ENCODE measurements around the gene SF3A2.

SF3A2 gene

GRCh38 chr19:2268480-2268830 is 31.8 kb downstream of the SF3A2 start:
- Histone ChIP-seq H3K4me3 (ENCODE audit: insufficient read depth, low read depth, low read length, poor library complexity, severe bottlenecking) (peak overlapping the region; percentile 100), H3K36me3 (ENCODE audit: control insufficient read depth, insufficient read depth, low read length) (peaks cover 18% of the 10 kb centered on the region), H3K4me1 (ENCODE audit: control insufficient read depth, insufficient read depth, low read length, poor library complexity, severe bottlenecking) (peaks cover 16% of the 10 kb centered on the region), H3K27me3 (replicated peaks; ENCODE audit: control insufficient read depth, insufficient read depth, low read length, poor library complexity, severe bottlenecking) (no peaks in the 10 kb centered on the region), H3K9me3 (ENCODE audit: control insufficient read depth, low read length) (no peaks in the 10 kb centered on the region), H3K27ac (ENCODE audit: insufficient read depth, low read length, poor library complexity, severe bottlenecking) (no peak overlapping the region)
- no peak for DNase-seq

GRCh38 chr19:2268861-2269243 is 32.2 kb downstream of the SF3A2 start:
- no peak for DNase-seq
- H3K4me1 ChIP-seq (ENCODE audit: control insufficient read depth, insufficient read depth, low read length, poor library complexity, severe bottlenecking): peaks cover 20% of the 10 kb centered on the region
- no peaks in the 10 kb centered on the region for H3K27me3 ChIP-seq (replicated peaks; ENCODE audit: control insufficient read depth, insufficient read depth, low read length, poor library complexity, severe bottlenecking)
- H3K27ac ChIP-seq (ENCODE audit: insufficient read depth, low read length, poor library complexity, severe bottlenecking): peak overlapping the region; percentile 62
- H3K4me3 ChIP-seq (ENCODE audit: insufficient read depth, low read depth, low read length, poor library complexity, severe bottlenecking): peak overlapping the region; percentile 100
- peaks cover 18% of the 10 kb centered on the region for H3K36me3 ChIP-seq (ENCODE audit: control insufficient read depth, insufficient read depth, low read length)
- H3K9me3 ChIP-seq (ENCODE audit: control insufficient read depth, low read length): no peaks in the 10 kb centered on the region

- H3K4me3 ChIP-seq (ENCODE audit: insufficient read depth, low read depth, low read length, poor library complexity, severe bottlenecking): peak overlapping the region; percentile 100
- peaks cover 26% of the 10 kb centered on the region for H3K4me1 ChIP-seq (ENCODE audit: control insufficient read depth, insufficient read depth, low read length, poor library complexity, severe bottlenecking)
These were observed 32.9 kb downstream of the SF3A2 start for GRCh38 chr19:2269244-2270156.

GRCh38 chr19:2270157-2270422 is 33.5 kb downstream of the SF3A2 start:
- peak in 1 of 3 donors; percentile 45 for DNase-seq
- peaks cover 18% of the 10 kb centered on the region for H3K36me3 ChIP-seq (ENCODE audit: control insufficient read depth, insufficient read depth, low read length)
- no peaks in the 10 kb centered on the region for H3K27me3 ChIP-seq (replicated peaks; ENCODE audit: control insufficient read depth, insufficient read depth, low read length, poor library complexity, severe bottlenecking)
- peak overlapping the region; percentile 93 for H3K27ac ChIP-seq (ENCODE audit: insufficient read depth, low read length, poor library complexity, severe bottlenecking)
- no peaks in the 10 kb centered on the region for H3K9me3 ChIP-seq (ENCODE audit: control insufficient read depth, low read length)
- peak overlapping the region; percentile 100 for H3K4me3 ChIP-seq (ENCODE audit: insufficient read depth, low read depth, low read length, poor library complexity, severe bottlenecking)
- peaks cover 26% of the 10 kb centered on the region for H3K4me1 ChIP-seq (ENCODE audit: control insufficient read depth, insufficient read depth, low read length, poor library complexity, severe bottlenecking)

More at GRCh38 chr19:2269244-2270156, 32.9 kb downstream of the SF3A2 start:
- peaks cover 18% of the 10 kb centered on the region for H3K36me3 ChIP-seq (ENCODE audit: control insufficient read depth, insufficient read depth, low read length)
- peak overlapping the region; percentile 93 for H3K27ac ChIP-seq (ENCODE audit: insufficient read depth, low read length, poor library complexity, severe bottlenecking)
- H3K9me3 ChIP-seq (ENCODE audit: control insufficient read depth, low read length): no peaks in the 10 kb centered on the region
- peak; percentile 97 to 99 (median 97) for DNase-seq
- no peaks in the 10 kb centered on the region for H3K27me3 ChIP-seq (replicated peaks; ENCODE audit: control insufficient read depth, insufficient read depth, low read length, poor library complexity, severe bottlenecking)

- Histone ChIP-seq H3K9me3 (ENCODE audit: control insufficient read depth, low read length) (no peaks in the 10 kb centered on the region), H3K27me3 (replicated peaks; ENCODE audit: control insufficient read depth, insufficient read depth, low read length, poor library complexity, severe bottlenecking) (no peaks in the 10 kb centered on the region), H3K36me3 (ENCODE audit: control insufficient read depth, insufficient read depth, low read length) (peaks cover 18% of the 10 kb centered on the region), H3K4me1 (ENCODE audit: control insufficient read depth, insufficient read depth, low read length, poor library complexity, severe bottlenecking) (peaks cover 26% of the 10 kb centered on the region), H3K4me3 (ENCODE audit: insufficient read depth, low read depth, low read length, poor library complexity, severe bottlenecking) (peak overlapping the region; percentile 100), H3K27ac (ENCODE audit: insufficient read depth, low read length, poor library complexity, severe bottlenecking) (peak overlapping the region; percentile 93)
- peak; percentile 61 to 65 (median 63) for DNase-seq
These were observed 34.0 kb downstream of the SF3A2 start for GRCh38 chr19:2270423-2271233.

GRCh38 chr19:2271234-2272103 is 34.8 kb downstream of the SF3A2 start:
- Histone ChIP-seq H3K27me3 (replicated peaks; ENCODE audit: control insufficient read depth, insufficient read depth, low read length, poor library complexity, severe bottlenecking) (no peaks in the 10 kb centered on the region), H3K36me3 (ENCODE audit: control insufficient read depth, insufficient read depth, low read length) (peaks cover 23% of the 10 kb centered on the region), H3K4me1 (ENCODE audit: control insufficient read depth, insufficient read depth, low read length, poor library complexity, severe bottlenecking) (peaks cover 26% of the 10 kb centered on the region), H3K27ac (ENCODE audit: insufficient read depth, low read length, poor library complexity, severe bottlenecking) (peak overlapping the region; percentile 93), H3K4me3 (ENCODE audit: insufficient read depth, low read depth, low read length, poor library complexity, severe bottlenecking) (peak overlapping the region; percentile 100), H3K9me3 (ENCODE audit: control insufficient read depth, low read length) (no peaks in the 10 kb centered on the region)
- DNase-seq: no peak

- peak overlapping the region; percentile 9 for H3K4me3 ChIP-seq (ENCODE audit: insufficient read depth, low read depth, low read length, poor library complexity, severe bottlenecking)
- peak; percentile 65 to 75 (median 66) for DNase-seq
- no peaks in the 10 kb centered on the region for H3K9me3 ChIP-seq (ENCODE audit: control insufficient read depth, low read length)
- H3K36me3 ChIP-seq (ENCODE audit: control insufficient read depth, insufficient read depth, low read length): peaks cover 23% of the 10 kb centered on the region
- peak overlapping the region; percentile 67 for H3K27ac ChIP-seq (ENCODE audit: insufficient read depth, low read length, poor library complexity, severe bottlenecking)
- H3K4me1 ChIP-seq (ENCODE audit: control insufficient read depth, insufficient read depth, low read length, poor library complexity, severe bottlenecking): peaks cover 26% of the 10 kb centered on the region
- no peaks in the 10 kb centered on the region for H3K27me3 ChIP-seq (replicated peaks; ENCODE audit: control insufficient read depth, insufficient read depth, low read length, poor library complexity, severe bottlenecking)
These were observed 36.9 kb downstream of the SF3A2 start for GRCh38 chr19:2273356-2274184.

GRCh38 chr19:2274185-2274711 is 37.6 kb downstream of the SF3A2 start:
- peak overlapping the region; percentile 67 for H3K27ac ChIP-seq (ENCODE audit: insufficient read depth, low read length, poor library complexity, severe bottlenecking)
- peaks cover 23% of the 10 kb centered on the region for H3K36me3 ChIP-seq (ENCODE audit: control insufficient read depth, insufficient read depth, low read length)
- H3K9me3 ChIP-seq (ENCODE audit: control insufficient read depth, low read length): no peaks in the 10 kb centered on the region
- H3K27me3 ChIP-seq (replicated peaks; ENCODE audit: control insufficient read depth, insufficient read depth, low read length, poor library complexity, severe bottlenecking): no peaks in the 10 kb centered on the region
- DNase-seq: no peak
- no peak overlapping the region for H3K4me3 ChIP-seq (ENCODE audit: insufficient read depth, low read depth, low read length, poor library complexity, severe bottlenecking)
- H3K4me1 ChIP-seq (ENCODE audit: control insufficient read depth, insufficient read depth, low read length, poor library complexity, severe bottlenecking): peaks cover 26% of the 10 kb centered on the region

Measured in effector memory CD4-positive, alpha-beta T cell (primary cell).